ENCODE results near the gene CFAP52.
A peak's percentile ranks its signal among the peaks of the same experiment; 100 is the strongest.
"Not testable (repeated sequence)": the region's sequence is repeated elsewhere in the genome, so short reads cannot be mapped to it uniquely, and the experiment has no call there.

CFAP52 gene

GRCh38 chr17:9576521-9577372 is at the start of gene CFAP52:
Gene CFAP52 (plus strand): TSS chr17:9576642. CDS start chr17:9576696, 54 bp downstream.
- DNase-seq: peak; percentile 78 to 83

GRCh38 chr17:9527788-9528187 is 48.7 kb upstream of the CFAP52 start:
- DNase-seq: no peak

GRCh38 chr17:9529033-9529700 is 47.3 kb upstream of the CFAP52 start:
- DNase-seq: no peak

- no peak for DNase-seq
These were observed 45.4 kb upstream of the CFAP52 start for GRCh38 chr17:9531034-9531433.

- DNase-seq: no peak
These were observed 43.7 kb upstream of the CFAP52 start for GRCh38 chr17:9532715-9533114.

- DNase-seq: no peak
These were observed 43.0 kb upstream of the CFAP52 start for GRCh38 chr17:9533441-9533840.

- no peak for DNase-seq
These were observed 40.4 kb upstream of the CFAP52 start for GRCh38 chr17:9536061-9536460.

- DNase-seq: no peak
These were observed 39.2 kb upstream of the CFAP52 start for GRCh38 chr17:9537177-9537776.

GRCh38 chr17:9538626-9539025 is 37.8 kb upstream of the CFAP52 start:
- DNase-seq: no peak

GRCh38 chr17:9541718-9542117 is 34.7 kb upstream of the CFAP52 start:
- DNase-seq: no peak

GRCh38 chr17:9544221-9544620 is 32.2 kb upstream of the CFAP52 start:
- no peak for DNase-seq

- no peak for DNase-seq
These were observed 27.2 kb upstream of the CFAP52 start for GRCh38 chr17:9549215-9549614.

GRCh38 chr17:9553181-9553580 is 23.3 kb upstream of the CFAP52 start:
- DNase-seq: no peak

- no peak for DNase-seq
These were observed 22.8 kb upstream of the CFAP52 start for GRCh38 chr17:9553596-9553995.

GRCh38 chr17:9554715-9555114 is 21.7 kb upstream of the CFAP52 start:
- peak; percentile 50 to 71 for DNase-seq

- no peak for DNase-seq
These were observed 19.2 kb upstream of the CFAP52 start for GRCh38 chr17:9557161-9557755.

- no peak for DNase-seq
These were observed 18.6 kb upstream of the CFAP52 start for GRCh38 chr17:9557857-9558256.

- DNase-seq: no peak
These were observed 12.3 kb upstream of the CFAP52 start for GRCh38 chr17:9564104-9564503.

GRCh38 chr17:9566067-9566466 is 10.4 kb upstream of the CFAP52 start:
- no peak for DNase-seq

- DNase-seq: not testable (repeated sequence)
These were observed 9.7 kb upstream of the CFAP52 start for GRCh38 chr17:9566739-9567138.

GRCh38 chr17:9568004-9568403 is 8.4 kb upstream of the CFAP52 start:
- DNase-seq: no peak

- no peak for DNase-seq
These were observed 7.4 kb upstream of the CFAP52 start for GRCh38 chr17:9568957-9569588.

- no peak for DNase-seq
These were observed 5.2 kb upstream of the CFAP52 start for GRCh38 chr17:9571201-9571600.
